Measurements from ENCODE around the gene GRB14. TPM values are rescaled to one million over a fixed set of nuclear protein-coding genes. Genes with fewer than 3 reads are reported as not detected.

The GRB14 gene
- total RNA-seq, 1 donor from 2014 or later = 1.8 TPM

DNA sequence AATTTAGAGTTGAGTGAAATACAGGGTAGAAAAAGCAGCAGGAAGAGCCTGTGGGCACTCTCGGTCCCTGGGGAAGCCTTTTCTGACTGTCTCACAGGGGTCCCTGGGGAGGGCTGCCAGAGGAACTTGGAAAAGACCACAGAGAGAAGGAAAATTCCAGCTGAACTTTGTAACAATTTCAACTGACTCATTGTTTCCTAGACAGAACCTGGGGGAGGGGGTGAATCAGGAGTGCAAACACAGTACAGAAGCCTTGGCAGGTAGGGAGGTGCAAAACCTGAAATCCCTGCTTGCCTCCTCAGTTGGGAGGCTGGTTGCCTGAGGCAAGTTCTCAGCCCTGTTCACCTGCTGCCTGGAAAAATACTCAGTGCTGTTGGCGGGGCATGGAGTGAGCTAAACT lies 106.8 kb downstream of the GRB14 start:
- FAIRE-seq = peak; percentile 77
- H3K4me3 ChIP-seq (ENCODE audit: low read depth, low read length) = no peak overlapping the region
- no peaks in the 10 kb centered on the region for H3K36me3 ChIP-seq (ENCODE audit: control insufficient read depth, insufficient read depth, low read length)
- H3K27me3 ChIP-seq (ENCODE audit: control insufficient read depth, insufficient read depth, low read length) = no peaks in the 10 kb centered on the region
- peak; percentile 95 for DNase-seq (ENCODE audit: low read depth)
- TF ChIP-seq CTCF (IDR thresholded peaks at IDR 0.05; ENCODE audit: insufficient read depth, low read length, severe bottlenecking) = no peak

- no peak for TF ChIP-seq CTCF (IDR thresholded peaks at IDR 0.05; ENCODE audit: insufficient read depth, low read length, severe bottlenecking)
- no peak overlapping the region for H3K4me3 ChIP-seq (ENCODE audit: low read depth, low read length)
- DNase-seq (ENCODE audit: low read depth) (no peak), FAIRE-seq (no peak)
- no peaks in the 10 kb centered on the region for H3K36me3 ChIP-seq (ENCODE audit: control insufficient read depth, insufficient read depth, low read length)
- H3K27me3 ChIP-seq (ENCODE audit: control insufficient read depth, insufficient read depth, low read length) = no peaks in the 10 kb centered on the region
These were observed 108.4 kb downstream of the GRB14 start for GRCh38 chr2:164512871-164513270.

- DNase-seq (ENCODE audit: low read depth) (no peak), FAIRE-seq (peak; percentile 96)
- H3K27me3 ChIP-seq (ENCODE audit: control insufficient read depth, insufficient read depth, low read length) = no peaks in the 10 kb centered on the region
- no peak for TF ChIP-seq CTCF (IDR thresholded peaks at IDR 0.05; ENCODE audit: insufficient read depth, low read length, severe bottlenecking)
- H3K36me3 ChIP-seq (ENCODE audit: control insufficient read depth, insufficient read depth, low read length) = no peaks in the 10 kb centered on the region
- H3K4me3 ChIP-seq (ENCODE audit: low read depth, low read length) = no peak overlapping the region
These were observed 109.5 kb downstream of the GRB14 start for GRCh38 chr2:164511738-164512137.

- FAIRE-seq (no peak), DNase-seq (ENCODE audit: low read depth) (no peak)
- Histone ChIP-seq H3K4me3 (ENCODE audit: low read depth, low read length) (no peak overlapping the region), H3K27me3 (ENCODE audit: control insufficient read depth, insufficient read depth, low read length) (no peaks in the 10 kb centered on the region), H3K36me3 (ENCODE audit: control insufficient read depth, insufficient read depth, low read length) (no peaks in the 10 kb centered on the region)
- no peak for TF ChIP-seq CTCF (IDR thresholded peaks at IDR 0.05; ENCODE audit: insufficient read depth, low read length, severe bottlenecking)
These were observed 110.4 kb downstream of the GRB14 start for GRCh38 chr2:164510895-164511294.

GRCh38 chr2:164509137-164509877 lies 112.0 kb downstream of the GRB14 start:
- FAIRE-seq = no peak
- no peak overlapping the region for H3K4me3 ChIP-seq (ENCODE audit: low read depth, low read length)
- no peaks in the 10 kb centered on the region for H3K27me3 ChIP-seq (ENCODE audit: control insufficient read depth, insufficient read depth, low read length)
- no peak for TF ChIP-seq CTCF (IDR thresholded peaks at IDR 0.05; ENCODE audit: insufficient read depth, low read length, severe bottlenecking)
- no peaks in the 10 kb centered on the region for H3K36me3 ChIP-seq (ENCODE audit: control insufficient read depth, insufficient read depth, low read length)
- DNase-seq (ENCODE audit: low read depth) = no peak

- Histone ChIP-seq H3K36me3 (ENCODE audit: control insufficient read depth, insufficient read depth, low read length) (no peaks in the 10 kb centered on the region), H3K27me3 (ENCODE audit: control insufficient read depth, insufficient read depth, low read length) (no peaks in the 10 kb centered on the region), H3K4me3 (ENCODE audit: low read depth, low read length) (no peak overlapping the region)
- DNase-seq (ENCODE audit: low read depth) (peak; percentile 33), FAIRE-seq (no peak)
- peak; percentile 76 for TF ChIP-seq CTCF (IDR thresholded peaks at IDR 0.05; ENCODE audit: insufficient read depth, low read length, severe bottlenecking)
These were observed 117.0 kb downstream of the GRB14 start for GRCh38 chr2:164504253-164504652.
